GM12801 (cell line): ENCODE data around the gene DCDC1.

Experiments
- CTCF ChIP-seq: IDR thresholded peaks from one replicate; pipeline ENCODE4 v1.5.1; 2011; ENCODE audit warnings: control low read depth; ENCODE audit not compliant: insufficient read length; ENCODE audit errors: extremely low read depth

DCDC1 gene

GRCh38 chr11:30830681-30831080 lies 538.9 kb downstream of the DCDC1 start:
- no peak for TF ChIP-seq CTCF

- no peak for TF ChIP-seq CTCF
These were observed 542.6 kb downstream of the DCDC1 start for GRCh38 chr11:30826911-30827310.

- no peak for TF ChIP-seq CTCF
These were observed 543.8 kb downstream of the DCDC1 start for GRCh38 chr11:30825723-30826122.

GRCh38 chr11:30823119-30823518 lies 546.4 kb downstream of the DCDC1 start:
- no peak for TF ChIP-seq CTCF

GRCh38 chr11:30821438-30821965 lies 548.0 kb downstream of the DCDC1 start:
- no peak for TF ChIP-seq CTCF

- no peak for TF ChIP-seq CTCF
These were observed 550.8 kb downstream of the DCDC1 start for GRCh38 chr11:30818721-30819120.

- no peak for TF ChIP-seq CTCF
These were observed 552.3 kb downstream of the DCDC1 start for GRCh38 chr11:30816959-30817880.
